DMS53 treated with DMSO at 0.1 percent for 48 hours (cell line): Measurements from ENCODE around the gene CLDN11.

Experiments
- DNase-seq: peaks from one replicate; lab custom pipeline; 2025; ENCODE audit not compliant: unreplicated experiment; lab: John Stamatoyannopoulos, UW

Gene CLDN11

GRCh38 chr3:170470063-170471016 lies 51.7 kb downstream of the CLDN11 start:
- DNase-seq = no peak

- no peak for DNase-seq
Observed at GRCh38 chr3:170471149-170471548, 52.5 kb downstream of the CLDN11 start.

GRCh38 chr3:170473358-170473757 lies 54.7 kb downstream of the CLDN11 start:
- no peak for DNase-seq

GRCh38 chr3:170475092-170475685 lies 56.5 kb downstream of the CLDN11 start:
- no peak for DNase-seq

- DNase-seq = no peak
Observed at GRCh38 chr3:170476291-170476690, 57.6 kb downstream of the CLDN11 start.

- no peak for DNase-seq
Observed at GRCh38 chr3:170477395-170477794, 58.7 kb downstream of the CLDN11 start.

GRCh38 chr3:170480111-170480510 lies 61.4 kb downstream of the CLDN11 start:
- no peak for DNase-seq

GRCh38 chr3:170482199-170482598 lies 63.5 kb downstream of the CLDN11 start:
- no peak for DNase-seq

GRCh38 chr3:170483485-170484262 lies 65.0 kb downstream of the CLDN11 start:
- no peak for DNase-seq
